HepG2 (cell line): ENCODE data around the gene JMJD1C. TPM values are rescaled to one million over a fixed set of nuclear protein-coding genes. Genes with fewer than 3 reads are reported as not detected.

ENCODE experiments used
- ATAC-seq: fragments of 200-7000 bp; cut with Tn5 transposase; 3 replicates; pipeline ENCODE4 v1.9.1; 2020; ENCODE audit warnings: mild to moderate bottlenecking, moderate library complexity
- BruUV-seq: library from RNA; stranded (reverse); fragments of 400-500 nt; replicated peaks from 2 replicates; lab custom pipeline; 2021; lab: Mats Ljungman, UMichigan
- CTCF ChIA-PET: fragments of 300-600 bp; formaldehyde crosslinking; extraction: SDS; loops from one replicate; lab custom pipeline; 2021; ENCODE audit warnings: low total read pairs, inconsistent platforms, low intra/inter-chr PET ratio; lab: Yijun Ruan, JAX
- POLR2A ChIA-PET: fragments of 350-600 bp; sonication (Branson Sonifier 250); formaldehyde crosslinking; loops from one replicate; lab custom pipeline; 2020; ENCODE audit warnings: antibody characterized with exemption, inconsistent platforms; lab: Yijun Ruan, JAX
- DNase-seq: peaks from one replicate; pipeline ENCODE4 v3.0.0-alpha.2; 2015; ENCODE audit warnings: low spot score
- FAIRE-seq: peaks from 3 replicates; lab custom pipeline; 2011; peaks lifted over from hg19 to GRCh38; lab: Jason Lieb, UNC
- H2AFZ ChIP-seq: one replicate; pipeline ENCODE4 v1.6.1; 2011; ENCODE audit warnings: low read length, inconsistent platforms
- H3K27ac ChIP-seq: fragments of 300-600 bp; 3 replicates; pipeline ENCODE4 v1.8.0; 2011; ENCODE audit warnings: mixed run types, mild to moderate bottlenecking, mixed read lengths, low read length, inconsistent platforms; ENCODE audit not compliant: insufficient read depth; ENCODE audit errors: extremely low read length
- H3K27me3 ChIP-seq, 2 experiments: fragments of 200-600 bp in 1 of 2; 2 replicates in 1 of 2; 3 replicates in 1 of 2; pipeline versions ENCODE4 v1.6.0 to v1.8.0; 2011; ENCODE audit warnings: low read length in 2 of 2, mild to moderate bottlenecking in 2 of 2, moderate library complexity in 2 of 2, inconsistent platforms in 1 of 2; ENCODE audit not compliant: insufficient read depth in 2 of 2, control insufficient read depth in 1 of 2
- H3K36me3 ChIP-seq, 2 experiments: fragments of 200-600 bp in 1 of 2; replicated peaks in 1 of 2; 2 replicates in 1 of 2; 3 replicates in 1 of 2; pipeline versions ENCODE4 v1.5.1 to v1.8.0; 2011; ENCODE audit warnings: low read length in 2 of 2, inconsistent platforms in 1 of 2; ENCODE audit not compliant: insufficient read depth in 2 of 2, control insufficient read depth in 1 of 2
- H3K4me1 ChIP-seq: 2 replicates; pipeline ENCODE4 v1.5.1; 2012; ENCODE audit warnings: low read length, inconsistent platforms; ENCODE audit not compliant: insufficient read depth
- H3K4me2 ChIP-seq: 2 replicates; pipeline ENCODE4 v1.6.0; 2011; ENCODE audit warnings: low read depth, low read length, inconsistent platforms
- H3K4me3 ChIP-seq, 3 experiments: fragments of 200-600 bp in 1 of 3; sonication (generic), shearing (Covaris generic) in 1 of 3; replicated peaks in 1 of 3; 2 replicates each; pipeline ENCODE4 v1.5.1; 2011 to 2016; ENCODE audit warnings: low read length in 3 of 3, inconsistent platforms in 2 of 3, low read depth in 2 of 3, mild to moderate bottlenecking in 2 of 3, control low read depth in 1 of 3, mixed read lengths in 1 of 3; ENCODE audit not compliant: insufficient read depth in 1 of 3
- H3K79me2 ChIP-seq: one replicate; pipeline ENCODE4 v1.6.1; 2011; ENCODE audit warnings: low read length, inconsistent platforms; ENCODE audit not compliant: insufficient read depth
- H3K9ac ChIP-seq: 2 replicates; pipeline ENCODE4 v1.6.0; 2011; ENCODE audit warnings: mild to moderate bottlenecking, low read depth, low read length, inconsistent platforms; ENCODE audit not compliant: insufficient read depth
- H3K9me3 ChIP-seq: 2 replicates; pipeline ENCODE4 v1.5.1; 2012; ENCODE audit warnings: mild to moderate bottlenecking, low read length
- H4K20me1 ChIP-seq: 2 replicates; pipeline ENCODE4 v1.6.0; 2011; ENCODE audit warnings: inconsistent platforms, mild to moderate bottlenecking, low read length, moderate library complexity; ENCODE audit not compliant: insufficient read depth
- HOXA5 ChIP-seq: sonication (generic); formaldehyde crosslinking; IDR thresholded peaks from 2 replicates; pipeline ENCODE4 v1.4.0; 2020; ENCODE audit warnings: missing genetic modification reagents
- KAT2B ChIP-seq: fragments of 150-350 bp; IDR thresholded peaks from 2 replicates; pipeline ENCODE4 v1.6.1; 2014; ENCODE audit warnings: low read depth, low read length, borderline replicate concordance
- KLF16 ChIP-seq, 2 experiments: sonication (generic) in 1 of 2; formaldehyde crosslinking in 1 of 2; IDR thresholded peaks; 2 replicates each; pipeline versions ENCODE4 v1.6.1 to v1.8.0; 2016 to 2023; ENCODE audit warnings: missing genetic modification reagents in 2 of 2, missing compliant biosample characterization in 1 of 2
- NFKBIZ ChIP-seq: IDR thresholded peaks from 2 replicates; pipeline ENCODE4 v1.6.1; 2018; ENCODE audit warnings: missing genetic modification reagents, missing compliant biosample characterization
- ZFP36L1 ChIP-seq: sonication (generic); formaldehyde crosslinking; IDR thresholded peaks from 2 replicates; pipeline ENCODE4 v1.8.0; 2022; ENCODE audit warnings: mild to moderate bottlenecking, missing genetic modification reagents, moderate library complexity
- ZNF253 ChIP-seq: sonication (generic); formaldehyde crosslinking; IDR thresholded peaks from 2 replicates; pipeline ENCODE4 v1.8.0; 2022; ENCODE audit warnings: mild to moderate bottlenecking, missing genetic modification reagents, borderline replicate concordance
- ZNF274 ChIP-seq: sonication (generic); formaldehyde crosslinking; IDR thresholded peaks from 2 replicates; pipeline ENCODE4 v1.5.1; 2020; ENCODE audit warnings: mild to moderate bottlenecking, missing genetic modification reagents
- WGBS: methylation state at CpG from one replicate; pipeline ENCODE4 v1.1.6; 2017; ENCODE audit warnings: low lambda C conversion rate; 5-methylcytosine and 5-hydroxymethylcytosine counted together
- in situ Hi-C: cut with HindIII; loops from 2 replicates; pipeline ENCODE4 v1.10.0; 2017; ENCODE audit warnings: low pct_unique_long_range_greater_than_20kb; ENCODE audit not compliant: extremely low pct_ligation_motif_present
- intact Hi-C: fragments of 100-400 bp; cut with micrococcal nuclease; formaldehyde crosslinking; loops from one replicate; pipeline ENCODE4 v1.10.0; 2022; ENCODE audit not compliant: unreplicated experiment
- polyA plus RNA-seq, 8 experiments: library from polyadenylated mRNA; depleted of rRNA in 3 of 8; stranded (reverse) in 7 of 8; unstranded in 1 of 8; fragments of >200 nt; fragmentation: Illumina TruSeq in 4 of 8; extraction: Trizol in 4 of 8; gene quantifications; 2 replicates each; pipeline versions ENCODE4 v1.2.1 to v1.2.3, GENCODE V29; 2011 to 2016; ENCODE audit warnings: low read depth in 4 of 8, missing spikeins in 1 of 8, mixed read lengths in 1 of 8; ENCODE audit not compliant: insufficient read depth in 1 of 8
- total RNA-seq, 5 experiments: library from RNA; depleted of rRNA; stranded (reverse); fragments of >200 nt; fragmentation: Illumina TruSeq; extraction: Trizol; gene quantifications; 2 replicates each; pipeline ENCODE4 v1.2.3, GENCODE V29; 2016; ENCODE audit warnings: low read depth in 1 of 5

Gene JMJD1C
- total and polyA plus RNA-seq, 2 of the 13 experiments (the other 11 are each of a cell fraction or from before 2014, with no cell fraction given) = 42.3 to 42.7 TPM

GRCh38 chr10:63414481-63415260 lies 51.1 kb downstream of the JMJD1C start (continued):
- TF ChIP-seq ZNF274 (CRISPR knock-in tag) = no peak

DNA sequence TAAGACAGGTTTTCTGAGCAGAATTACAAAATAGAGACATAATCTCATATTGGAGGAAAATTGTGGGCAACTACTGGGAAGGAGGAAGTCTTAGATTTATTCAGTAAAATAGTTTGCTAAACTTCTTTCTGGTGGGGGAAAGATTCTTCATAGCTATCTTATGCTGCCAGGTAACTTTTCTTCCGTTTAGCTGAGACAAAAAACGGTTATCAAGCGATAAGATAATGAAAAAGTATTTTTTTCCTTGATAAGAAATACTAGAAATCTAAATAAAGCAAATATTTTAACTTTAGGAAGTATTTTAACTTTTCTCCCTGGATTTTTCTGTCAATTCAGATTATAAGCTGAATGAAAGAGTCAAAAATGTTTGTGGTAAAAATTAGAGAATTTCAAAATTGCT lies 52.3 kb downstream of the JMJD1C start:
- CTCF ChIA-PET = no interaction called here
- WGBS = 78% methylated on average over 3 of the region's 3 CpGs
- H3K9ac ChIP-seq = no peak overlapping the region
- in situ Hi-C loops (no loop called here), intact Hi-C loops (loop anchor here (1.0 kb wide), 1 partner anchor 18 kb away; no protein-coding TSS in a partner anchor)
- no peaks in the 10 kb centered on the region; a peak in 1 of 5 replicates for H3K36me3 ChIP-seq
- no peak for TF ChIP-seq KLF16 (CRISPR knock-in tag; IDR thresholded peaks at IDR 0.05)
- TF ChIP-seq NFKBIZ (CRISPR knock-in tag) = no peak
- TF ChIP-seq KAT2B = no peak
- no peak for TF ChIP-seq HOXA5 (CRISPR knock-in tag)
- TF ChIP-seq ZFP36L1 (CRISPR knock-in tag) = no peak
- TF ChIP-seq ZNF253 (CRISPR knock-in tag) = no peak
- peaks cover 84% of the 10 kb centered on the region for H3K79me2 ChIP-seq
- no peak overlapping the region for H3K27ac ChIP-seq
- H2AFZ ChIP-seq = no peak overlapping the region
- FAIRE-seq = no peak
- ATAC-seq = no peak
- H4K20me1 ChIP-seq = peaks cover 5% of the 10 kb centered on the region; the same call in 1 of the 2 replicates
- peaks cover 19% of the 10 kb centered on the region for H3K4me1 ChIP-seq
- DNase-seq = no peak
- H3K9me3 ChIP-seq = no peaks in the 10 kb centered on the region
- no peak overlapping the region for H3K4me3 ChIP-seq
- no peaks in the 10 kb centered on the region for H3K27me3 ChIP-seq
- no TSS peak for BruUV-seq
- POLR2A ChIA-PET = no interaction called here
- no peak overlapping the region for H3K4me2 ChIP-seq
